DOHH2 (cell line): Measurements from ENCODE around the gene HOXB3.

Source experiments
- H3F3A ChIP-seq: fragments of 200-600 bp; sonication (generic), shearing (Covaris generic); 2 replicates; pipeline ENCODE4 v1.6.0; 2016; ENCODE audit warnings: antibody characterized with exemption, mild to moderate bottlenecking; ENCODE audit not compliant: control insufficient read depth, insufficient read depth
- H3K27ac ChIP-seq: fragments of 200-600 bp; sonication (generic); 2 replicates; pipeline ENCODE4 v1.5.1; 2014; ENCODE audit warnings: low read depth, mild to moderate bottlenecking, low read length, moderate library complexity
- H3K27me3 ChIP-seq: fragments of 200-600 bp; sonication (generic); 2 replicates; pipeline ENCODE4 v1.6.1; 2014; ENCODE audit warnings: mild to moderate bottlenecking, low read length, mixed read lengths; ENCODE audit not compliant: control insufficient read depth
- H3K36me3 ChIP-seq: fragments of 200-600 bp; sonication (generic); 2 replicates; pipeline ENCODE4 v1.6.1; 2014; ENCODE audit warnings: mild to moderate bottlenecking, low read length, moderate library complexity, mixed read lengths; ENCODE audit not compliant: control insufficient read depth
- H3K4me1 ChIP-seq: fragments of 200-600 bp; sonication (generic); 2 replicates; pipeline ENCODE4 v1.6.1; 2014; ENCODE audit warnings: mild to moderate bottlenecking, low read length, mixed read lengths; ENCODE audit not compliant: control insufficient read depth
- H3K4me2 ChIP-seq: fragments of 200-600 bp; sonication (generic); 2 replicates; pipeline ENCODE4 v1.6.0; 2014; ENCODE audit warnings: mild to moderate bottlenecking, low read length, moderate library complexity
- H3K4me3 ChIP-seq: fragments of 200-600 bp; sonication (generic); 2 replicates; pipeline ENCODE4 v1.5.1; 2014; ENCODE audit warnings: mild to moderate bottlenecking, low read length, mixed read lengths
- H3K79me2 ChIP-seq: fragments of 200-600 bp; sonication (generic); 2 replicates; pipeline ENCODE4 v1.6.1; 2014; ENCODE audit warnings: mild to moderate bottlenecking, low read length, mixed read lengths; ENCODE audit not compliant: control insufficient read depth
- H3K9me2 ChIP-seq: fragments of 200-600 bp; sonication (generic); replicated peaks from 2 replicates; pipeline ENCODE4 v1.6.1; 2014; ENCODE audit warnings: mild to moderate bottlenecking, low read length, mixed read lengths; ENCODE audit not compliant: control insufficient read depth
- H3K9me3 ChIP-seq: fragments of 200-600 bp; sonication (generic); 2 replicates; pipeline ENCODE4 v1.6.1; 2014; ENCODE audit warnings: antibody characterized with exemption, low read length, mixed read lengths; ENCODE audit not compliant: control insufficient read depth, insufficient read depth
- H4K20me1 ChIP-seq: fragments of 200-600 bp; sonication (generic); 2 replicates; pipeline ENCODE4 v1.6.0; 2014; ENCODE audit warnings: low read depth, mild to moderate bottlenecking, antibody characterized with exemption, low read length, moderate library complexity; ENCODE audit not compliant: control insufficient read depth, insufficient read depth
- EZH2phosphoT487 ChIP-seq: fragments of 200-600 bp; sonication (generic); IDR thresholded peaks from 2 replicates; pipeline ENCODE4 v1.6.1; 2017; ENCODE audit warnings: borderline replicate concordance, mild to moderate bottlenecking, antibody characterized with exemption, low read length, moderate library complexity, mixed read lengths
- TF ChIP-seq, protein P1 (sequence below): fragments of 200-600 bp; sonication (generic); IDR thresholded peaks from one replicate; pipeline ENCODE4 v1.5.1; 2014; ENCODE audit warnings: antibody characterized with exemption, mild to moderate bottlenecking, low read depth, low read length; ENCODE audit not compliant: poor library complexity, severe bottlenecking

Gene HOXB3

DNA sequence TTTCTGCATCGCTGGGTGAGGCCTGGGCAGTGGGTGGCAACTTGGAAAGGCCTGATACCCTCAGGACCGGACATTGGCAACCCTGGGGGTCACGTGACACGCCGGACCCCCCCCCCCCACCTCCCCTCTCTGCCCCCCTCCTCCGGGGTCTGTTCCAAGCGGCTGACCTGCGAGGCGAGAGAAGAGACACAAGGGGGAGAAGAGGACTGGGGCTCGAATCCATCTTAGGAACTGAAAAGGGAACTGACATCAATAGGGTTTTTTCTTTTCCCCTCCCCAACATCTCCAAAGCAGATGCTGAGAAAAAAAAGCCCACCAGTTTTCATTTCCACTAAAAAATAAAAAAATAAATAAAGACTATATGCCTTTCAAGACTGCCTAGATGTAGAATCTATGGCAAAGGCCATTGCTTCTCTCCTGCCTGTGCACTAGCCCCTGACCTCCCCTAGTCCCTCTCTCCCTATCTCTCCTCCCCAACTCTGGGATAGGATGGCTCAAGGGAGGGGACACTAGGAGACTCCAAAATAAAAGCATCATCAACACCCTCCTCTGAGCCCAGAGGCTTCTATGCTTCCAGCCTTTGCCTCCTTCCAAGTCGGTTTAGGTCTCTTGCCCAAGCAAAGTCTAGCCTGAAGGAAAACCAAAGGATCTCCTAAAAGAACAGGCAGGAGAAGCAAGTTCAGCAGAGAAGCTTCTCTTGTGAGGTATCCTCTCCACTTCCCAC, 37.4 kb downstream of the HOXB3 start:
- no peak overlapping the region for H3K4me2 ChIP-seq
- H3K27ac ChIP-seq = no peak overlapping the region
- H3K79me2 ChIP-seq = no peaks in the 10 kb centered on the region
- H3K4me3 ChIP-seq = no peak overlapping the region
- no peaks in the 10 kb centered on the region for H3K9me3 ChIP-seq
- H3K9me2 ChIP-seq = no peaks in the 10 kb centered on the region
- no peaks in the 10 kb centered on the region for H3K36me3 ChIP-seq
- no peaks in the 10 kb centered on the region for H3K4me1 ChIP-seq
- H3F3A ChIP-seq = no peaks in the 10 kb centered on the region
- H3K27me3 ChIP-seq = peaks cover 3% of the 10 kb centered on the region
- no peaks in the 10 kb centered on the region for H4K20me1 ChIP-seq
- TF ChIP-seq EZH2phosphoT487 = no peak
- TF ChIP-seq, protein P1, sequence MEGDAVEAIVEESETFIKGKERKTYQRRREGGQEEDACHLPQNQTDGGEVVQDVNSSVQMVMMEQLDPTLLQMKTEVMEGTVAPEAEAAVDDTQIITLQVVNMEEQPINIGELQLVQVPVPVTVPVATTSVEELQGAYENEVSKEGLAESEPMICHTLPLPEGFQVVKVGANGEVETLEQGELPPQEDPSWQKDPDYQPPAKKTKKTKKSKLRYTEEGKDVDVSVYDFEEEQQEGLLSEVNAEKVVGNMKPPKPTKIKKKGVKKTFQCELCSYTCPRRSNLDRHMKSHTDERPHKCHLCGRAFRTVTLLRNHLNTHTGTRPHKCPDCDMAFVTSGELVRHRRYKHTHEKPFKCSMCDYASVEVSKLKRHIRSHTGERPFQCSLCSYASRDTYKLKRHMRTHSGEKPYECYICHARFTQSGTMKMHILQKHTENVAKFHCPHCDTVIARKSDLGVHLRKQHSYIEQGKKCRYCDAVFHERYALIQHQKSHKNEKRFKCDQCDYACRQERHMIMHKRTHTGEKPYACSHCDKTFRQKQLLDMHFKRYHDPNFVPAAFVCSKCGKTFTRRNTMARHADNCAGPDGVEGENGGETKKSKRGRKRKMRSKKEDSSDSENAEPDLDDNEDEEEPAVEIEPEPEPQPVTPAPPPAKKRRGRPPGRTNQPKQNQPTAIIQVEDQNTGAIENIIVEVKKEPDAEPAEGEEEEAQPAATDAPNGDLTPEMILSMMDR = no peak

DNA sequence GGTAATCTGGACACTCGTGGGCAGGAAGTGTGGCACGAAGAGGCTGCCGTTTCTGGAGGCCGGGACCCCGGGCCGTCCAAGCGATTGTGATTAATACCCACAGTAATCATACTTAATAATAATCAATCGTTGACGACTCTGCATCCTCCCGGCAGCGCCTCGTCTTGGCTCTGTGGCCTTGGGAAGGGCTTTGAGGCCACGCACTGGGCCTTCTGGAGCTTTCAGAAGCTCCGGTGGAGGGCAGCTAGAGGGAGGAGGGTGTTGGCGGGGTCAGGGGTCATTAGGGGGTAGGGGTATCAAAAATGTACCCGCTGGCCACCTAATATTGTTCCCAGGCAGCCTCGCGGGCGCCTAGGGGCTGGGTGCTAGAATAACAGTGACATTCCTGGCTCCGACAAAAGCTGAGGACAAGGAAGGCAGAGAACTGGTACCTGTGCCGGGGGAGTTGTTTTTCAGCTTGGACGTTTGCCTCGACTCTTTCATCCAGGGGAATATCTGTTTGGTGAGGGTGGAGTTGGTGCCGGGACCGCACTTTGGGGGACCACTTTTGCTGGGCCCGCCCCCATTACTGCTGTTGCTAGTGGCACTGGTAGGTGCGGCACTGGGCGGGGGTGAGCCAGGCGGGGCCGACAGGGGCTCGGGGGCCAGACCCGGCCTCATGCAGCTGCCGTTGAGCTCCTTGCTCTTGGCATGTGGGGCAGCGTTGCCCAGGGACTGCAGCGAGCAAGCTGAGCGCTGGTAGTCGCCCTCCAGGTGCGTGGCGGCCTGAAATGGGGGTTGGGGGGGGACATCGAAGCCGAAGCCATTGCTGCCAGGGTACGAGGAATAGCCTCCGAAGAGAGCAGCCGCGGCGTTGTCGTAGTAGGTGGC, 38.2 kb downstream of the HOXB3 start:
- Histone ChIP-seq H3K9me2 (no peaks in the 10 kb centered on the region), H3K79me2 (no peaks in the 10 kb centered on the region), H3F3A (no peaks in the 10 kb centered on the region), H3K4me1 (no peaks in the 10 kb centered on the region), H3K4me3 (no peak overlapping the region), H3K9me3 (no peaks in the 10 kb centered on the region), H3K27ac (no peak overlapping the region), H3K36me3 (no peaks in the 10 kb centered on the region), H3K27me3 (peaks cover 8% of the 10 kb centered on the region), H3K4me2 (no peak overlapping the region), H4K20me1 (no peaks in the 10 kb centered on the region)
- TF ChIP-seq EZH2phosphoT487 = no peak
- TF ChIP-seq, protein P1 = no peak

DNA sequence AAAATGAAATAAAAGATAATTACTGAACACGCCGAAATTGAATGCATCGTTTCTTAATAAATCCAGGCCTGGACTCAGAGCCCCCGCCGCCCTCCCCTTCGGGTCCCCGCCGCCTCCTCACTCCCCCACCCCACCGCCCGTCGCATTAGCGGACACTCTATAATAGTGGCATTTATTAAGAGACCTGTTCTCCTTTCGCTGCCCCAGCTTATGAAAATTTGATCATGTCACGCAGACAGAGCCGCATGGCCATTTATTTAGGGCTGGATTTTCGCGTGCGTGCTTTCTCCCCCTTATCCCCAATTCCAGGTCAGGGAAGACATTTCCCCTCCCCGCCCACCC, 38.9 kb downstream of the HOXB3 start:
- H3K9me2 ChIP-seq = no peaks in the 10 kb centered on the region
- no peaks in the 10 kb centered on the region for H3F3A ChIP-seq
- no peaks in the 10 kb centered on the region for H3K4me1 ChIP-seq
- peaks cover 12% of the 10 kb centered on the region; the same call in 1 of the 2 replicates for H3K27me3 ChIP-seq
- H3K79me2 ChIP-seq = no peaks in the 10 kb centered on the region
- no peak overlapping the region for H3K4me3 ChIP-seq
- no peaks in the 10 kb centered on the region for H3K36me3 ChIP-seq
- TF ChIP-seq EZH2phosphoT487 = no peak
- no peaks in the 10 kb centered on the region for H4K20me1 ChIP-seq
- H3K27ac ChIP-seq = no peak overlapping the region
- no peaks in the 10 kb centered on the region for H3K9me3 ChIP-seq
- H3K4me2 ChIP-seq = no peak overlapping the region
